Calu3 (cell line): ENCODE results near the gene SMAD3. TPM values are rescaled to one million over a fixed set of nuclear protein-coding genes. Genes with fewer than 3 reads are reported as not detected.
A peak's percentile ranks its signal among the peaks of the same experiment; 100 is the strongest.

Experiments used
- BruUV-seq: library from RNA; stranded (reverse); fragments of 400-500 nt; replicated peaks from 2 replicates; lab custom pipeline; 2021; lab: Mats Ljungman, UMichigan
- CTCF ChIA-PET: fragments of 300-600 bp; sonication (Branson Sonifier 250); formaldehyde crosslinking; loops from one replicate; lab custom pipeline; 2022; ENCODE audit warnings: antibody characterized with exemption; lab: Charles Lee
- DNase-seq: peaks from one replicate; pipeline ENCODE4 v3.0.0; 2022
- H3K27ac Mint-ChIP-seq: one replicate; pipeline ENCODE4 v1.8.0; 2022; ENCODE audit warnings: mixed read lengths; ENCODE audit not compliant: unreplicated experiment
- H3K27me3 Mint-ChIP-seq: one replicate; pipeline ENCODE4 v1.8.0; 2022; ENCODE audit warnings: mixed read lengths; ENCODE audit not compliant: unreplicated experiment
- H3K36me3 Mint-ChIP-seq: one replicate; pipeline ENCODE4 v1.8.0; 2022; ENCODE audit warnings: mild to moderate bottlenecking, moderate library complexity, mixed read lengths; ENCODE audit not compliant: insufficient read depth, unreplicated experiment
- H3K4me1 Mint-ChIP-seq: one replicate; pipeline ENCODE4 v1.8.0; 2022; ENCODE audit warnings: mild to moderate bottlenecking, low read depth, mixed read lengths; ENCODE audit not compliant: unreplicated experiment
- H3K4me3 Mint-ChIP-seq: one replicate; pipeline ENCODE4 v1.8.0; 2022; ENCODE audit warnings: mild to moderate bottlenecking, low read depth, moderate library complexity, mixed read lengths; ENCODE audit not compliant: unreplicated experiment
- H3K9me3 Mint-ChIP-seq: one replicate; pipeline ENCODE4 v1.8.0; 2022; ENCODE audit warnings: low read depth, mixed read lengths; ENCODE audit not compliant: unreplicated experiment
- CTCF ChIP-seq: fragments of 200-600 bp; IDR thresholded peaks from one replicate; pipeline ENCODE4 v1.8.0; 2022; ENCODE audit warnings: antibody characterized with exemption; ENCODE audit not compliant: unreplicated experiment
- intact Hi-C: fragments of 100-400 bp; cut with micrococcal nuclease; formaldehyde crosslinking; loops from one replicate; pipeline ENCODE4 v1.10.0; 2022; ENCODE audit not compliant: unreplicated experiment
- total RNA-seq: library from RNA; stranded (reverse); gene quantifications from 2 replicates; pipeline ENCODE4 v1.2.3, GENCODE V29; 2022

Gene SMAD3
- total RNA-seq, 1 experiment from 2014 or later, result 121 TPM

- Mint-ChIP-seq H3K27me3 (no peaks in the 10 kb centered on the region), H3K27ac (peak overlapping the region; percentile 66), H3K4me1 (peaks cover 28% of the 10 kb centered on the region), H3K9me3 (no peaks in the 10 kb centered on the region), H3K36me3 (peaks cover 65% of the 10 kb centered on the region), H3K4me3 (no peak overlapping the region)
- no peak for TF ChIP-seq CTCF
- DNase-seq, result no peak
- no TSS peak for BruUV-seq
- CTCF ChIA-PET, result interaction anchor here (0.6 to 0.9 kb wide), 3 partner anchors 163 to 1899 kb away, joined by 3 to 5 read pairs (median 5); no protein-coding TSS in a partner anchor
- intact Hi-C loops, result no loop called here
These were observed 99.4 kb downstream of the SMAD3 start for GRCh38 chr15:67164811-67165253.

GRCh38 chr15:67165254-67166253, 100.2 kb downstream of the SMAD3 start:
- Mint-ChIP-seq H3K27ac (peak overlapping the region; percentile 66), H3K9me3 (no peaks in the 10 kb centered on the region), H3K27me3 (no peaks in the 10 kb centered on the region), H3K4me3 (no peak overlapping the region), H3K4me1 (peaks cover 32% of the 10 kb centered on the region), H3K36me3 (peaks cover 68% of the 10 kb centered on the region)
- TF ChIP-seq CTCF, result no peak
- BruUV-seq, result no TSS peak
- CTCF ChIA-PET, result interaction anchor here (0.7 kb wide), 1 partner anchor 856 kb away, joined by 3 read pairs; no protein-coding TSS in a partner anchor
- intact Hi-C loops, result no loop called here
- no peak for DNase-seq

GRCh38 chr15:67166280-67167009, 101.0 kb downstream of the SMAD3 start:
- Mint-ChIP-seq H3K36me3 (peaks cover 73% of the 10 kb centered on the region), H3K9me3 (no peaks in the 10 kb centered on the region), H3K4me1 (peaks cover 27% of the 10 kb centered on the region), H3K4me3 (no peak overlapping the region), H3K27me3 (no peaks in the 10 kb centered on the region), H3K27ac (no peak overlapping the region)
- intact Hi-C loops, result no loop called here
- no peak for DNase-seq
- CTCF ChIA-PET, result no interaction called here
- no peak for TF ChIP-seq CTCF
- BruUV-seq, result no TSS peak

GRCh38 chr15:67167091-67167490, 101.7 kb downstream of the SMAD3 start:
- H3K4me3 Mint-ChIP-seq, result no peak overlapping the region
- no peak overlapping the region for H3K27ac Mint-ChIP-seq
- no peak for TF ChIP-seq CTCF
- intact Hi-C loops, result no loop called here
- H3K27me3 Mint-ChIP-seq, result no peaks in the 10 kb centered on the region
- peaks cover 20% of the 10 kb centered on the region for H3K4me1 Mint-ChIP-seq
- no peaks in the 10 kb centered on the region for H3K9me3 Mint-ChIP-seq
- no TSS peak for BruUV-seq
- H3K36me3 Mint-ChIP-seq, result peaks cover 76% of the 10 kb centered on the region
- no peak for DNase-seq
- CTCF ChIA-PET, result no interaction called here
